GM12878 (cell line): Measurements from ENCODE around the gene ALDH1A2. TPM values are rescaled to one million over a fixed set of nuclear protein-coding genes. Genes with fewer than 3 reads are reported as not detected.

ENCODE experiments used
- ATAC-seq: fragments of 200-7000 bp; cut with Tn5 transposase; 3 replicates; pipeline ENCODE4 v1.9.1; 2020; ENCODE audit warnings: mild to moderate bottlenecking, moderate library complexity
- BruUV-seq: library from RNA; stranded (reverse); fragments of 400-500 nt; replicated peaks from 2 replicates; lab custom pipeline; 2021; lab: Mats Ljungman, UMichigan
- CTCF ChIA-PET: fragments of 300-600 bp; sonication (Branson Sonifier 250); formaldehyde crosslinking; extraction: SDS; loops from one replicate; lab custom pipeline; 2021; ENCODE audit warnings: inconsistent platforms; lab: Yijun Ruan, JAX
- POLR2A ChIA-PET: fragments of 350-600 bp; formaldehyde crosslinking; extraction: SDS; loops from one replicate; lab custom pipeline; 2021; ENCODE audit warnings: inconsistent platforms; lab: Charles Lee
- RAD21 ChIA-PET: fragments of 300-600 bp; sonication (Branson Sonifier 250); formaldehyde crosslinking; loops from one replicate; lab custom pipeline; 2023; ENCODE audit warnings: antibody characterized with exemption; ENCODE audit not compliant: unreplicated experiment; lab: Charles Lee
- SMC1A ChIA-PET: fragments of 300-600 bp; sonication (Branson Sonifier 250); formaldehyde crosslinking; loops from one replicate; lab custom pipeline; 2023; ENCODE audit not compliant: unreplicated experiment, uncharacterized antibody; lab: Charles Lee
- DNase-seq: peaks from one replicate; pipeline ENCODE4 v3.0.0-alpha.2; 2011; ENCODE audit warnings: low read depth, low spot score
- FAIRE-seq: peaks from 3 replicates; lab custom pipeline; 2011; peaks lifted over from hg19 to GRCh38; lab: Jason Lieb, UNC
- H2AFZ ChIP-seq: 2 replicates; pipeline ENCODE4 v1.6.0; 2011; ENCODE audit warnings: low read depth, low read length, control low read depth; ENCODE audit not compliant: control insufficient read depth
- H3K27ac ChIP-seq: 2 replicates; pipeline ENCODE4 v1.5.1; 2011; ENCODE audit warnings: control low read depth; ENCODE audit not compliant: control insufficient read depth, insufficient read depth
- H3K27me3 ChIP-seq, 2 experiments: replicated peaks in 1 of 2; 2 replicates each; pipeline versions ENCODE4 v1.6.0 to v1.6.1; 2011; ENCODE audit warnings: low read length in 1 of 2; ENCODE audit not compliant: control insufficient read depth in 2 of 2, insufficient read depth in 2 of 2
- H3K36me3 ChIP-seq, 2 experiments: 2 replicates each; pipeline ENCODE4 v1.5.1; 2011; ENCODE audit warnings: low read length in 1 of 2; ENCODE audit not compliant: control insufficient read depth in 2 of 2, insufficient read depth in 2 of 2
- H3K4me1 ChIP-seq: 2 replicates; pipeline ENCODE4 v1.6.1; 2011; ENCODE audit warnings: mild to moderate bottlenecking, low read length, moderate library complexity, mixed read lengths; ENCODE audit not compliant: control insufficient read depth, insufficient read depth
- H3K4me2 ChIP-seq: 2 replicates; pipeline ENCODE4 v1.6.0; 2011; ENCODE audit warnings: control low read depth; ENCODE audit not compliant: control insufficient read depth, insufficient read depth
- H3K4me3 ChIP-seq: fragments of 200-600 bp; sonication (generic); 2 replicates; pipeline ENCODE4 v1.5.1; 2016
- H3K79me2 ChIP-seq: 2 replicates; pipeline ENCODE4 v1.6.0; 2011; ENCODE audit warnings: low read length; ENCODE audit not compliant: control insufficient read depth, insufficient read depth
- H3K9ac ChIP-seq: 2 replicates; pipeline ENCODE4 v1.8.0; 2011; ENCODE audit warnings: low read length, control low read depth, mixed read lengths; ENCODE audit not compliant: control insufficient read depth, insufficient read depth
- H3K9me3 ChIP-seq: replicated peaks from 3 replicates; pipeline ENCODE4 v1.5.1; 2011; ENCODE audit warnings: mild to moderate bottlenecking, low read length; ENCODE audit not compliant: control insufficient read depth, insufficient read depth
- H4K20me1 ChIP-seq: 2 replicates; pipeline ENCODE4 v1.6.0; 2011; ENCODE audit not compliant: control insufficient read depth, insufficient read depth
- ATF3 ChIP-seq: IDR thresholded peaks from 2 replicates; pipeline ENCODE4 v1.6.1; 2011; ENCODE audit warnings: low read depth, mild to moderate bottlenecking, low read length, moderate library complexity, borderline replicate concordance; ENCODE audit errors: extremely low read depth
- BACH1 ChIP-seq: fragments of 450-650 bp; IDR thresholded peaks from 2 replicates; pipeline ENCODE4 v1.6.1; 2017; ENCODE audit warnings: mild to moderate bottlenecking, borderline replicate concordance
- BMI1 ChIP-seq: fragments of 450-650 bp; IDR thresholded peaks from 2 replicates; pipeline ENCODE4 v1.6.1; 2016; ENCODE audit warnings: mild to moderate bottlenecking, moderate library complexity, borderline replicate concordance
- CEBPB ChIP-seq, 2 experiments: fragments of 150-350 bp in 1 of 2; IDR thresholded peaks; 2 replicates each; pipeline ENCODE4 v1.6.1; 2012 to 2014; ENCODE audit warnings: low read depth in 2 of 2, low read length in 2 of 2, borderline replicate concordance in 1 of 2, inconsistent platforms in 1 of 2
- DPF2 ChIP-seq: fragments of 450-650 bp; IDR thresholded peaks from 2 replicates; pipeline ENCODE4 v1.6.1; 2017; ENCODE audit warnings: mild to moderate bottlenecking
- HDAC2 ChIP-seq: fragments of 200-600 bp; sonication (generic); IDR thresholded peaks from 2 replicates; pipeline ENCODE4 v1.6.1; 2017
- HDAC6 ChIP-seq: fragments of 200-600 bp; sonication (generic); IDR thresholded peaks from one replicate; pipeline ENCODE4 v1.8.0; 2017; ENCODE audit warnings: antibody characterized with exemption; ENCODE audit not compliant: unreplicated experiment
- KLF5 ChIP-seq: fragments of 450-650 bp; IDR thresholded peaks from 2 replicates; pipeline ENCODE4 v1.6.1; 2014; ENCODE audit warnings: mild to moderate bottlenecking; ENCODE audit not compliant: partially characterized antibody
- LARP7 ChIP-seq: fragments of 450-650 bp; IDR thresholded peaks from 2 replicates; pipeline ENCODE4 v1.6.1; 2017; ENCODE audit warnings: mild to moderate bottlenecking
- NFIC ChIP-seq: IDR thresholded peaks from 2 replicates; pipeline ENCODE4 v1.6.1; 2012; ENCODE audit warnings: low read depth, mild to moderate bottlenecking, inconsistent platforms, low read length, moderate library complexity
- PAX8 ChIP-seq: fragments of 450-650 bp; IDR thresholded peaks from 2 replicates; pipeline ENCODE4 v1.6.1; 2017; ENCODE audit warnings: mild to moderate bottlenecking, moderate library complexity
- PKNOX1 ChIP-seq: fragments of 450-650 bp; IDR thresholded peaks from 2 replicates; pipeline ENCODE4 v1.6.1; 2016; ENCODE audit warnings: mild to moderate bottlenecking
- POU2F2 ChIP-seq: IDR thresholded peaks from 3 replicates; pipeline ENCODE4 v1.6.1; 2011; ENCODE audit warnings: low read depth, mild to moderate bottlenecking, low read length, borderline replicate concordance
- SRF ChIP-seq, 2 experiments: IDR thresholded peaks; 2 replicates each; pipeline ENCODE4 v1.6.1; 2011; ENCODE audit warnings: low read depth in 2 of 2, low read length in 2 of 2, mild to moderate bottlenecking in 1 of 2, moderate library complexity in 1 of 2
- ZNF207 ChIP-seq: fragments of 450-650 bp; IDR thresholded peaks from 2 replicates; pipeline ENCODE4 v1.6.1; 2014; ENCODE audit warnings: antibody characterized with exemption, mild to moderate bottlenecking, borderline replicate concordance
- WGBS: methylation state at CpG from one replicate; pipeline ENCODE4 v1.1.6; 2016; ENCODE audit warnings: low lambda C conversion rate; ENCODE audit not compliant: insufficient replicate concordance, insufficient coverage; ENCODE audit errors: missing lambda C conversion rate; 5-methylcytosine and 5-hydroxymethylcytosine counted together
- in situ Hi-C: fragments of 300-500 bp; cut with MboI; formaldehyde crosslinking; loops from 9 replicates; pipeline ENCODE4 v1.14.3; 2018; ENCODE audit warnings: mixed read lengths
- intact Hi-C: fragments of 100-400 bp; cut with micrococcal nuclease; formaldehyde crosslinking; loops from one replicate; pipeline ENCODE4 v1.14.2; 2022; ENCODE audit not compliant: unreplicated experiment
- polyA plus RNA-seq, 11 experiments: library from polyadenylated mRNA; depleted of rRNA in 4 of 11; unstranded in 6 of 11; stranded (reverse) in 5 of 11; fragments of >200 nt; fragmentation: Nextera tagmentation in 4 of 11; fragmentation: Illumina TruSeq in 1 of 11; extraction: Ambion mirVana in 4 of 11; extraction: Trizol in 1 of 11; gene quantifications; 1 replicate in 1 of 11; 2 replicates in 10 of 11; pipeline versions ENCODE4 v1.2.1 to v1.2.3, GENCODE V29; 2011 to 2016; ENCODE audit warnings: inconsistent platforms in 2 of 11, missing spikeins in 2 of 11, low read depth in 1 of 11
- total RNA-seq, 4 experiments: library from RNA; depleted of rRNA in 3 of 4; stranded (reverse); fragments of >200 nt in 3 of 4; fragmentation: Illumina TruSeq in 1 of 4; extraction: Trizol in 1 of 4; gene quantifications; 2 replicates each; pipeline versions ENCODE4 v1.2.1 to v1.2.3, GENCODE V29; 2013 to 2021

ALDH1A2 gene
- total and polyA plus RNA-seq, 10 of the 15 experiments (the other 5 are each of a cell fraction or from before 2014, with no cell fraction given): 0.06 to 0.92 (median 0.18) TPM; not detected in 5

- in situ Hi-C loops: no loop called here
- ChIA-PET POLR2A (no interaction called here), RAD21 (no interaction called here), SMC1A (no interaction called here), CTCF (interaction anchor here (3.6 kb wide), 1 partner anchor 32 kb away, joined by 12 read pairs; no protein-coding TSS in a partner anchor)
- H3K9me3 ChIP-seq: no peaks in the 10 kb centered on the region
- H3K4me1 ChIP-seq: no peaks in the 10 kb centered on the region
- H3K27ac ChIP-seq: no peak overlapping the region
- no peak overlapping the region for H3K4me2 ChIP-seq
- 0% methylated on average over 2 of the region's 2 CpGs for WGBS
- no peak for DNase-seq
- no peaks in the 10 kb centered on the region for H4K20me1 ChIP-seq
- H3K27me3 ChIP-seq: no peaks in the 10 kb centered on the region; a peak in 1 of 4 replicates
- BruUV-seq: no TSS peak
- no peaks in the 10 kb centered on the region for H3K36me3 ChIP-seq
- no peaks in the 10 kb centered on the region for H3K79me2 ChIP-seq
- H2AFZ ChIP-seq: no peak overlapping the region
- intact Hi-C loops: no loop called here
- ATAC-seq: no peak
- TF ChIP-seq PAX8: no peak
- no peak for TF ChIP-seq LARP7
- no peak for TF ChIP-seq SRF (IDR thresholded peaks at IDR 0.05; ENCODE audit: low read depth in 2 of 2, low read length in 2 of 2)
- TF ChIP-seq NFIC: no peak
- H3K4me3 ChIP-seq: no peak overlapping the region
- H3K9ac ChIP-seq: no peak overlapping the region
- FAIRE-seq: no peak
Measured at GRCh38 chr15:58038426-58039078, 27.0 kb downstream of the ALDH1A2 start.

GRCh38 chr15:58037723-58038301, 27.7 kb downstream of the ALDH1A2 start:
- ChIA-PET RAD21 (no interaction called here), SMC1A (no interaction called here), POLR2A (no interaction called here), CTCF (interaction anchor here (3.6 kb wide), 1 partner anchor 33 kb away, joined by 12 read pairs; no protein-coding TSS in a partner anchor)
- Histone ChIP-seq H3K27ac (no peak overlapping the region), H3K36me3 (no peaks in the 10 kb centered on the region), H4K20me1 (no peaks in the 10 kb centered on the region), H3K27me3 (no peaks in the 10 kb centered on the region; a peak in 1 of 4 replicates), H3K4me2 (no peak overlapping the region), H3K4me1 (no peaks in the 10 kb centered on the region), H2AFZ (no peak overlapping the region), H3K9me3 (no peaks in the 10 kb centered on the region), H3K4me3 (no peak overlapping the region), H3K9ac (no peak overlapping the region), H3K79me2 (no peaks in the 10 kb centered on the region)
- BruUV-seq: no TSS peak
- TF ChIP-seq CEBPB (IDR thresholded peaks at IDR 0.05; ENCODE audit: borderline replicate concordance in 1 of 2, low read depth in 2 of 2, low read length in 2 of 2) (no peak), ATF3 (no peak), POU2F2 (no peak), HDAC2 (no peak), PKNOX1 (no peak), DPF2 (no peak), KLF5 (no peak), BMI1 (no peak), ZNF207 (no peak), HDAC6 (no peak), BACH1 (no peak)
- in situ Hi-C loops (no loop called here), intact Hi-C loops (no loop called here)
- ATAC-seq: no peak
- DNase-seq: no peak
- FAIRE-seq: no peak
- 0% methylated on average over 2 of the region's 2 CpGs for WGBS
